ENCODE results near the gene CGNL1.

DNA sequence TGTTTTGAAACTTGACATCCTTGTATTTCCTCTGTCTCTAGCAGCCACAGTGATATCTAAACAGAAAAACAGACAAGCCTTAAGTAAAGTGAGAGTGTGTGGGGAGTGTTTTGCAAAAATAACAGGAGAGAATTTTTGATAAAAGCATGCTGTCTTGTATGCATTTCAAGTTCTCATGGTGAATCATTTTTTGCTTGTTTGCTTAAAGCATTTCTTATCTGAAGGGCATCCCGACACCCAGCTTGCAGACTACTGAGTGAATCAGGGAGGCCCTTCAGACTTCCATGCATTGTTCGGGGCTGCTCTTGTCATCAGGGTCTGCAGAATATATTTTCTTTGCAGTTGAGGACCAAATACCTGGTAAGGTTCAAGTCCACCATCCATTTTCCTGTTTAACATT is 8.5 kb downstream of the CGNL1 start:
- no peak for TF ChIP-seq CTCF (IDR thresholded peaks at IDR 0.05; ENCODE audit: insufficient read depth, low read length)
- no peak for TF ChIP-seq REST (IDR thresholded peaks at IDR 0.05; ENCODE audit: insufficient replicate concordance, low read depth)
- no peak for TF ChIP-seq POLR2AphosphoS5 (IDR thresholded peaks at IDR 0.05; ENCODE audit: low read depth)

Measured in HL-60 (cell line).